ENCODE data around the gene SLC35A5. TPM values are rescaled to one million over a fixed set of nuclear protein-coding genes. Genes with fewer than 3 reads are reported as not detected.

Gene SLC35A5
- total RNA-seq, 4 donors from 2014 or later: 18.6 to 28.7 (median 22.8) TPM

DNA sequence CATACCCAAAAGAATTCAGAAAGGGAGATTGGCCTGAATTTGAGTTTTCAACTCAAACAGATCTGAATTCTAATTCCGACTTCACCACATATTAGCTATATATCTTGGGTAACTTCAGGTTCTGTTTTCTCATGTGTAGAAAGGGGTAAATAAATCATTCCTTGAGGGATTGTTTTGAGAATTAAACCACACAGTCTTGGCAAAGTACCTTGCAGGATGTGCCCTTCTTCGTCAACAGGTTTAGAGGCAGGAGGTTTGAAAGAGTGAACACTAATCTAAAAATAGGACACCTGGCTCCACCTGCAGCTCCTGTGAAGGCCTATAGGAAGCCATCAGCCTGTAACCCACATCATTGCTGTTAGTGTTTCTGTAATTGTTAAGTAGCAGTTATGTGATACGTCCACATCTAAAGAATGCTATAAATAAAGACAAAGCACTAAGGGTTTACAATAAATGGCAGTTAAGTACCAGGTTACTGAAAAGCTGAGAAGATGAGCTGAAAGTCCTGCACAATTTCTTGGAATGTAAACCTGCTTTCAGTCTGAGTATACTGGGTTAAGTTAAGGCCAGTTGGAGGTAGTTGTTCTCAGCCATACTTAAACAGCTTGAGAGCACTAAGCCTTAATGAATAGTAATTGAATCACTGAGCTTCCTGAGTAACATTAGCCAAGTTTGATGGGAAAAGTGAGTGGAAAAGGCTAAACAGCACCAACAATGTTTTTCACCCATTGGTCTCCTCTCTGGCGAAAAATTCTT, 73.1 kb downstream of the SLC35A5 start:
- intact Hi-C loops (cut with DNase I): loop anchor here (5.0 kb wide), 2 partner anchors 53 to 73 kb away; partner anchors contain the start of genes ATG3 and SLC35A5
- H3K27me3 ChIP-seq: no peaks in the 10 kb centered on the region
- no peak for TF ChIP-seq POLR2A (IDR thresholded peaks at IDR 0.05; ENCODE audit: low read depth)
- TF ChIP-seq POLR2AphosphoS5 (IDR thresholded peaks at IDR 0.05): no peak
- TF ChIP-seq, protein P1, sequence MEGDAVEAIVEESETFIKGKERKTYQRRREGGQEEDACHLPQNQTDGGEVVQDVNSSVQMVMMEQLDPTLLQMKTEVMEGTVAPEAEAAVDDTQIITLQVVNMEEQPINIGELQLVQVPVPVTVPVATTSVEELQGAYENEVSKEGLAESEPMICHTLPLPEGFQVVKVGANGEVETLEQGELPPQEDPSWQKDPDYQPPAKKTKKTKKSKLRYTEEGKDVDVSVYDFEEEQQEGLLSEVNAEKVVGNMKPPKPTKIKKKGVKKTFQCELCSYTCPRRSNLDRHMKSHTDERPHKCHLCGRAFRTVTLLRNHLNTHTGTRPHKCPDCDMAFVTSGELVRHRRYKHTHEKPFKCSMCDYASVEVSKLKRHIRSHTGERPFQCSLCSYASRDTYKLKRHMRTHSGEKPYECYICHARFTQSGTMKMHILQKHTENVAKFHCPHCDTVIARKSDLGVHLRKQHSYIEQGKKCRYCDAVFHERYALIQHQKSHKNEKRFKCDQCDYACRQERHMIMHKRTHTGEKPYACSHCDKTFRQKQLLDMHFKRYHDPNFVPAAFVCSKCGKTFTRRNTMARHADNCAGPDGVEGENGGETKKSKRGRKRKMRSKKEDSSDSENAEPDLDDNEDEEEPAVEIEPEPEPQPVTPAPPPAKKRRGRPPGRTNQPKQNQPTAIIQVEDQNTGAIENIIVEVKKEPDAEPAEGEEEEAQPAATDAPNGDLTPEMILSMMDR (IDR thresholded peaks at IDR 0.05): no peak
- no peak for TF ChIP-seq EP300 (IDR thresholded peaks at IDR 0.05)
- H3K36me3 ChIP-seq: no peaks in the 10 kb centered on the region
- WGBS: 56% methylated on average over 4 of the region's 4 CpGs
- no peaks in the 10 kb centered on the region for H3K9me3 ChIP-seq
- H3K4me1 ChIP-seq: peaks cover 18 to 100% (median 93%) of the 10 kb centered on the region in 4 donors
- DNase-seq (ENCODE audit: extremely low spot score): no peak
- peak overlapping the region; percentile 49 to 57 (median 56) for H3K4me3 ChIP-seq
- peak overlapping the region; percentile 83 to 84 (median 83) for H3K27ac ChIP-seq (replicated peaks in 1 of 4)

Other genes starting within 250 kb of the SLC35A5 start
- gene CD200, start 228.9 kb upstream of the SLC35A5 start, total RNA-seq: 10 to 100 TPM in 1 of 4 donors, 1 to 10 TPM in 3; 7.2 to 22.9 (median 7.6) TPM
- gene BTLA, start 62.6 kb upstream of the SLC35A5 start, total RNA-seq: 1 to 10 TPM in 1 of 4 donors, not detected in 3; 1.5 TPM
- 10 to 100 TPM; 41.3 to 60.3 (median 57.2) TPM for gene ATG3, start 83 bp upstream of the SLC35A5 start, total RNA-seq
- gene CCDC80, start 79.1 kb downstream of the SLC35A5 start, total RNA-seq: 100 to 1,000 TPM in 2 of 4 donors, 10 to 100 TPM in 2; 34.7 to 213 (median 127) TPM

Data from esophagus muscularis mucosa (tissue), 4 donors.